Bone marrow (tissue), 2 donors: ENCODE data around the gene CDH13.

ENCODE experiments used
- DNase-seq, 2 donors: peaks; one replicate each; lab custom pipeline; 2025; lab: John Stamatoyannopoulos, UW

The CDH13 gene

DNA sequence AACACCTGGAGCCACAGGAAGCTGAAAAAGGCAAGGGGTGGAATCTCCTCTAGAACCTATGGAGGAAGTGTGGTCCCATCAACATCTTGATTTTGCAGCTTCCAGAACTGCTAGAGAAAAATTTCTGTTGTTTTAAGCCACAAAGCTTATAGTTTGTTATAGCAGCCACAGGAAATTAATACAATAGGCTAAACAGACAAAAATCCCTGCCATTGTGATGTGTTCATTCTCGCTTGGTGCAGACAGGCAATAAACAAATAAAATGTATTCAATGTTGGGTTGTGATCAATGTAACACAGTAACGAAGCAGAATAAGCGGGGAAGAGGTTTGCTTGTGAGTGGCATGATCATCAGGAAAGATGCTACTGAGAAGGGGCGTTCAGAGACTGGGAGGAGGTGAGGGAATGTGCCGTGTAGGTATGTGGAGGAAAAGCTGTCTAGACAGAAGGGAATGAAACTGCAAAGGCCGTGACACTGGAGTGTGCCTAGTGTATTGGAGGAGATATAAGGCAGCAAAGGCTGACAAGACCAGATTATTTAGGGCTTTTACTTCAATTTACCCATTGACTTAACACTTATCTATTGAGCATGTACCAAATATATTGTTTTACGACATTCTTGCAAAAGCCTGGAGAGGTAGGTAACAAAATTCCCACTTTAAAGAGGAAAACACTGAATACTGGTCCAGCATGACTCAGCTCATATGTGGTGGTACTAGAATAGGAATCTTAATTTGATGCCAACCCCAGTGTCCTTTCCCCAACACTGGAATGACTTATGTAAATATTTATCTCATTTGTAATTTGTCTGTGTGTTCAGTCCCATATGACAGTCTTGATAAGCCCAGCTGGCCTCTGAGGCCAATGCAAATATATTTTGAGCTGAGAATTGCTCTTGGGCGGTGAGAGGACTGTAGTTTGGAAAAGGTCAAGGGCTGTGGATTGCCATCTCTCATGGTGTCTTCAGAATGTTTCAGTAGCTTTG, 375.9 kb downstream of the CDH13 start:
- DNase-seq: no peak

DNA sequence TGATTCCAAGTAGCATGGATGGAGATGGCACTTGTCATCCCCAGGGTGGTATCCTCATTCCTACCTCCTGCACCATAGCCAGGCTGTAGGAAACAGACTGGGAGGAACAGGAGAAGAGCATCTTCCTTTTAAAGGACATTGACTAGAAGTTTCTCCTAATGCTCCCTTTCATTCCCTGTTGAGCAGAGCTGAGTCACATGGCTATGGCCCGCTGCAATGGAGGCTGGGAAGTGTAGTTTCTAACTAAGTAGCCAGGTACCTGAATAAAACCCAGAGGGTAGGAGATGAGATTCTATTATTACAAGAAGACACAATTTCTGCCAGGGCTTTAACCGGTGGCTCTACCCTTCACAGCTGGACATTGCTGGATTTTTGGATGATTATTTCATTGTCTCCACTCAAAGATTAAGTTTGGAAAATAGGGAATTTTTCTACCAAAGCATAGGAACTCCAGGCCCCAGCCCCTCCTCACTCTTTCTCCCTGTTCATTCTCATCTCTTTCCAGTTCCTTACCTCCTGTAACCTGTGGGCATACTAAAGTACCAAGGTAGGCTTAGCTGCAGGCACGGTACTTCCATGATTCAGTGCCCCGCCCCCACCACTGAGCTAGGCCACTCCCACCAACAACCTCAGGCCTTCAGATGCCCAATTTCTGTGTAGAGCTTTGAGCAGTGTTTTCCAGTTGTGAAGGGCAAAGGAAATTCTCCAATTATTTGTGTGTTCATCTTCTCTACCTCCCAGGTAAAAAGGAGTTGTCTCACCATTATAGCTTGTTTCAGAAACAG, 378.3 kb downstream of the CDH13 start:
- DNase-seq: no peak

DNA sequence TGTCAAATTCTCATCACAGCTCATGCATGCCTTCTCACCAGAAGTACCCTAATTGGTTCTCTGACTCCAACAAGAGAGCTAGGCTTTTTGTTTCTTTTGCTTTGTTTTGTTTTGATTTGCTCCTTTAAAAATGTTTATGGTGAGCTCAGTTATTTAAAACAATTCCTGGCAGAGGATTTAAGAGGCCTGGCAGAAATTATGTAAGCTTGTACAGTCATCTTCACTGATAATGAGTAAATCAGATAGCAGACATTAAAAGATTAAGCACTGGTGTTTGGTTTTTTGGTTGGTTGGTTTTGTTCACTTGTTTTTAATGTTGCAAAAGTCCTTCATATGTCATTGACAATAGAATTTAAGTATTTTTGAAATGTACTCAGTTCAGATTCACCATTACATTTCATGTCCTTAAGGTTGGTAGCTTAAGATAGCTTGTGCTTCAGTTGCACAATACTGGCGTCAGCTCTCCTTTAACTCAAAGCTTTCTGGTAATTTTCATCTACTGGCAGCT, 378.9 kb downstream of the CDH13 start:
- no peak for DNase-seq

DNA sequence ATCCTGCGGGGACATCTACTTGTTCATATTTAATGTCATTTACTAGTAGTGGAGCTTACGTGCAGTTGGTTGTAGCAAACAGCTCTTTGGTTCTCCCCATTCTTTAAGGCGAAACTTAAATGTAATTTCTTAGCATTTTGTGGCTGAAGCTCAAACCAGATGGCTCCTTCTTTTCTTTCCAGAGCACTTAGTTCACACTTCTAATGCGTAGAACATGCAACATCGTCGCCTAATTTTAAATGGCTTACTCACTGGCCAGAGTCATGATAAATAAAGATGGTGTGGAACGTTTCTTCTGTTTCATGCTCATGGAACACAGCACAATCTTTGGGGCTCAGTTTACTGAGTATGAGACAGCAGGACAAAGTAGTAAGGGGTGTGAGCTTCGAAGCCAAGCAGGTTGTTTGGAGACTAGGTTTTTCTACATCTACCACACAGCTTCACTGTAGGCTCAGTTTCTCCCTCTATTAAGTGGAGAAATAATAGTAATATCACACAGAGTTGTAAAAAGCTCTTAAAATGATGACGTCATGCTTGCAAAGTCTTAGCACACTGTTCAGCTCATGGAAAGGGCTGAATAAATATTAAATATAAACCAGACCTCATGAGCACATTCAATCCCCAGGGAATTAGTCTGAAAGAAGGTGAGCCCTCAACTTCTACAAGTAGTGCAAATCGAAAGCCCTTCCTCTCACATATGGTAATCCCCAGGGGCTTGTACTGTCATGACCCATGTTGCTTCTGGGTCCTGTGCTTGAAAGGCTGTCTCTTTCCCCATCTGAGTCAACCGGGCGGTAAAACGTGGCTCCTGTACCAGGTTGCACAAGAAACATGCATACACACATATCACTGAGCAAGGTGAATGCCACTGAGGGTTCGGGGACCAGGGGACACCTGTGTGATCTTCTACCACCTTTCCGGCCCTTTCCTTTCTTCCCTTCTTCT, 384.3 kb downstream of the CDH13 start:
- DNase-seq: no peak

DNA sequence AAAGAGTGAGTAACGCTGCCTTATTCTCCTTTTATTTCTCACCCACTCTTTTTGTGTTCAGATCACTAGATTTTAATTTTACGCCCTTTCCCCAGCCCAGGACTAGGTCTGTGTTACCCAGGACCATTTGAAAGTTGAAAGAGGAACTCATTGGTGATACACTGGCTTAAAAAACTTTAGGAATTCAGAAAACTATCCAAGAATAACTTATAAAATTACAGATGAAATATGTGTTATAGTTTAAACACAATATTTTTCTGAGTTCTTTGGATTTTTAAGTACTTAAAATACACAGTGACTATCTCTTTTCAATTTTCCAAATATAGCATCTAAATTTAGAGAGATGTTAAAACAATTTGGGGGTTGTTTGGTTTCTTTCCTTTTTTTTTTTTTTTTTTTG, 385.2 kb downstream of the CDH13 start:
- DNase-seq: no peak

DNA sequence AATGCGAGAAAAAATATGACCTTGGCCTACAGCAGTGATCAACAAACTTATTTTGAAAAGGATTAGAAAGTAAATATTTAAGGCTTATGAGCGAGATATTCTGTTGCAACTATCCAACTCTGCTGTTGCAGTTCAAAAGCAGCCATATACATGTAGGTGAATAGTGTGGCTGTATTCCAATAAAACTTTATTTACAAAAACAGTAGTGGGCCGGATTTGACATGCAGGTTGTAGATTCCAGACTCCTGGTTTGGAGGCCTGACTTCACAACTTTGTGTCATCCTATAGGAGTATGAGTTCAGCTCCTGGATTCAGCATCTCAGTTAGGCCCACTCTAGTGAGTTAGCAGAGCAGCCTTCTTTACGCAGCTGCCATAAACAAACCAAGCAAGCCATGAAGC, 386.3 kb downstream of the CDH13 start:
- DNase-seq: no peak

DNA sequence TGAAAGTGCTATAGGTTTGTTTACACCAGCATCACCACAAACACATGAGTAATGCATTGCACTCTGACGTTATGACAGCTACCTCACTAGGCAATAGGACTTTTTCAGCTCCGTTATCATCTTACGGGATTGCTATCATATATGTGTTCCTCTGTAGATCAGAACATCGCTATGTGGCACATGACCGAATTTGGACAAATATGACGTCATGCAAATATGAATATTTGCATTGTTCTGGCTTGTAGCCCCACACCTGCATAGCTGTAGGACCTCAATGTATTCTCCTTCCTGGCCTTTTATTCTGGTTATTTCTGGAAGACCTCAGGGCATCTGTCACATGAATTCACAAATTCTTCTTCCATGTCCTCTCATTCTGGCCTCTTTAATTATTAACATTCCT, 393.2 kb downstream of the CDH13 start:
- no peak for DNase-seq

DNA sequence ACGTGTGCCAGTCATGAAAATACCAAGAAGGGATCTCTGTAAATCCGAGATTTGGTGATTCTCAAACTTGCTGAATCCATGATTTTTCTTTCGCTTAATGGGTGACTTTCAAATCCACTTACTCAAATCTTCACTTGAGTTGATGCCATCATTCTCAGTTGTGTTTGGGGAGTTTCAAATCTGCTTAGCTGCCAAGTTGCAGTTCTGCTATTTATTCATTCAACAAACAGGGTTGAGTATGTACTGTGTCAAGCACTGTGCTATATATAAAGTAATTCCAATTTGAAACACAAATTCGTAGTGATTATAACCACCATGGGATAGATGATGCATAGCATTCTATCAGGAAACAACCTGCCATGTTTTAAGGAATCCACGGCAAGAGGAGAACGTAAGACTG, 394.3 kb downstream of the CDH13 start:
- no peak for DNase-seq

DNA sequence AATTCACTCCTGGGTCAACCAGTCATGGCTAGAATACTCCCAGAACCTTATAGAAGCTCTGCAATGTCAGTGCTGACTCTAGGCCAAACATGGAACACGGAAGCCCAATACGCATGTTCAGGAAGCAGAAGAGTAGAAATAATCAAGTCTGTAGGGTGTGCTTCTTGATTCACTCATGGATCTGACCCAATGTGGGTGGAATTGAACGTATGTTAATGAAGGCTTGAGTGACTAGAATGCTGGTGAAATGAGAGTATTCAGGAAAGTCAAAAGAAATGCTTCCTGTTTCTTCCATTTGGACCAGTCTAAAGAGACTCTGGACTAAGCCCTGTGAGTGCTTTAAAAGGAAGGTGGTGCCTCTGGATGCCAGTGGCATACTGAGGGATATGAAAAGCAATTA, 395.0 kb downstream of the CDH13 start:
- no peak for DNase-seq

DNA sequence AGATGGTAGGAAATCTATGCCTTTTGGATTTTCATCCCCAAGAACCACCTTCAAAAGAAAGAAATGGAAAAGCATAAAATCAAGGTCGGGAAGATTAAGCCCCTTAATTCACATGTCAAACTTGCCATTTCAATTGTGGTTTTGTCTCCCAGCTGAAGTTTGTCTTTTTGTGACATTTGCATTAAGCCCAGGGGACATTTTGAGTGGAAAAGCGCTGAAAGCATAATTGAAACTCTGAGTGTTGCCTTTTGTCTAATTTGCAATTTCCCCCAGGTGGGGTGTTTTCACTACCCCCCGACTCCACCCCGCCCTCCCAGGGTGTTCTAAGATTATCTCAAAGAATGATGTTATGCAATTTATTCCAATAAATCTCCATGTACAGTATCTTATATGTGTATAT, 396.2 kb downstream of the CDH13 start:
- DNase-seq: no peak

DNA sequence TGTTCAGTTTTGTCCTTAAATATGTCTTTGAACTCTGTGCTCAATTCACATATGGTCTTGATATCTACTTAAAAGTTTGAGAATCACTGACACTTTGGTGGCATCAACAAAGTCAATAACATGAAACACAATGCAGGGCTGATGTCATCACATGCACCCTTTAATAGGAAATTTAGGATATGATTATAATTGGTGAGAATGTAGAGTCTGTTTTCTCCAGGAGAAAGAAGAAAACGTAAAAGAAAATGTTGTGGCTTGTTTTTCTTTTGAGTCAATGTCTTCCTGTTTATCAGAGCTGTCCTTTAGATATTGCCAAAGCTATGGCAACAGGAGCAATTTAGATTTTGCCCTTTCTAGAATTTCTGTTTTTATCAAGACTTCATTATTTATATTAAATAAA, 396.9 kb downstream of the CDH13 start:
- no peak for DNase-seq

DNA sequence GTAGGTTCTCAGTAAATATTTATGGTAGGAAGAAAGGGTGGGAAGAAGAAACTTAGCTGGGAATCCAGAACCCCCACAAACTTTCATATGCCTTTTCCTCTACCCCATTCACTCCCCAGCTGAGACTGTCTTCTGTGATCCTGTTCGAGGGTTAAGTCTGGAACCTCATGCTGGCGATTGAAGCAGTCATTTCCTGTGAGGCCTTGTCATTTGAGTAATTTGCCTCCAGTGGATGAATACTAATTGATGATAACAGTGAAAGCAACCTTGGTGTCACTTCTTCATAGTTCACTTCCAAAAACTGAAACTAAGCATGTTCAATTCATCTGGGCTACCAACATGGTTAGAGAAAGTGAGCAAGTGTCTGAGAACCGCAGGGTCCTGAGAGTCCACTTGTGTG, 401.2 kb downstream of the CDH13 start:
- no peak for DNase-seq

DNA sequence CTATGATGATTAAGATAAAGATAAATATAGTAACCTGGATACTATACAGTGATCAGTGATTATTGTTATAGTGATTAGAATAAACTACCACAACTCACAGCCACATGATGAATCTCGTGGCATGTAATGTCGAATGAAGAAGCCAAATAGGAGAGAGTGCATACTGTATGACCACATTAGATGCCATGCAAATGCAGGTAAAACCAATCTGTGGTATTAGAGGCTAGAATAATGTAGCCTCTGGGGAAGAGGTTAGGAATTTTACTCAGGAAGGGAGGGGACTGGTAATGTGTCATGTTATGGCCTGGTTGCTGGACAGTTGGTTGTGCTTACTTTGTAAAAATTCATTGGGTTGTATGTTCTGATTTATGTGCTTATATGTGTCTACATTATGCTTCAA, 402.7 kb downstream of the CDH13 start:
- no peak for DNase-seq

DNA sequence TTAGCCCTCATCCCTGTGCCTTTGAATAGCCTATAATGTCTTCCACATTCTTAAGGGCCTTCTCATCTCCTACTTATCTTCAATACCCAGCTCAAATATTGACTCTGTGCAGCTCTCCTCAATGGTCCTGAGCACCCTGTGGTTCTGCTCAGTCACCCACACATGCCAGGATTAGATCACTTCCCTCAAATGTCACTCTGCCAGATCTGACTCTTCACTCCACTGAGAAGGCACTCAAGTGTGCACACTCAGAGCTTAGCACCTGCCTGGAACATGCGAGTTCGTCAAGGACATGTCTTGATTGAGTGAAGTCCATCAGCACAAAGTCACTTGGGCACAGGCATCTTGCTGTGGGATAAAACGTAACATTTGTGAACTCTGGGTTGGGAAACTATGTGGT, 404.8 kb downstream of the CDH13 start:
- DNase-seq: no peak

DNA sequence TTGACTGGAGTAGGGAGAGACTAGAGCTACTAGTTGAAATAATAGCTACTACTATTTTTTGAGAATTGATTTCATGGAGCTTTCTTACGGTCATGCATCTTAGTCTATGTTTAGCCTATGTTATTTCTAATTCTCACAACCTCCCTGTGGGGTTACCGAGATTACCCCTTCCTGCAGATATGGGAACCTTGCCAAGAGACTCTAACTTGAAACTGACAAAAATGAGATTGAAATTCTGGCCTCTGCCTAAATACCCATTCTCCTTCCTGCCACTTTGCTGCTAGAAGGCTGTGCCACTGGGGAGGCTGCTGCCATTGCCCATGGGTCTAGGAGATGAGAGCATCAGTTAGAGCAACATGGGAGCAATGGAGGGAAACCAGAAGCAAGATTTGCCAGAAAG, 410.3 kb downstream of the CDH13 start:
- DNase-seq: no peak

DNA sequence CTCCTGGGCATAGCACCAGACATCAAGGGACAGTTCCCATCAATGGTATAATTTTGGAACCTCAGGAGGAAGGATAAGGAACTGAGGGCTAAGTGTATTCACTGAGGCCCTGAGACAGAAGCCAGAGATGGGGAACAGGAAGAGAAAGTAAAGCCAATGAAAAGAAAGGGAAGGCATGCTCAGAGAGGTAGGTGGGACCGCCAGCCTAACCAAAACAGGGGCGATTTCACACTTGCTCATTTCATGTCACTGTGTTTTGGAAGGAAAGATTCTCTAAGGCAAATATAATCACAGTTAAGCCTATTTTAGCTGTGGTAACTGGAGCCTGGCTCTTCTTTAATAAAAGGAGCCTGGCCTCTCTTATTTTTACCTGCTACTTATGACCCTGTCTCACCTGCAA, 411.1 kb downstream of the CDH13 start:
- no peak for DNase-seq

DNA sequence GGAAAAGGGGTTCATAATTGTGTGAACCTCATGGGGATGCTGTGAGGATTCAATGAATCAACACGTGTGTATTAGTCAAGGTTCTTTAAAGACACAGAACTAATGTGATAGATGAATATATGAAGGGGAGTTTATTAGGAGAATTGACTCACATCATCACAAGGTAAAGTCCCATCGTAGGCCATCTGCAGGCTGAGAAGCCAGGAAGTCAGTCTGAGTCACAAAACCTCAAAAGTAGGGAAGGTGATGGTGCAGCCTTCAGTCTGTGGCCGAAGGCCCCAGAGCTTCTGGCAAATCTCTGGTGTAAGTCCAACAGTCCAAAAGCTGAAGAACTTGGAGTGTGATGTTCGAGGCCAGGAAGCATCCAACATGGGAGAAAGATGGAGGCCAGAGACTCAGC, 413.4 kb downstream of the CDH13 start:
- DNase-seq: no peak

DNA sequence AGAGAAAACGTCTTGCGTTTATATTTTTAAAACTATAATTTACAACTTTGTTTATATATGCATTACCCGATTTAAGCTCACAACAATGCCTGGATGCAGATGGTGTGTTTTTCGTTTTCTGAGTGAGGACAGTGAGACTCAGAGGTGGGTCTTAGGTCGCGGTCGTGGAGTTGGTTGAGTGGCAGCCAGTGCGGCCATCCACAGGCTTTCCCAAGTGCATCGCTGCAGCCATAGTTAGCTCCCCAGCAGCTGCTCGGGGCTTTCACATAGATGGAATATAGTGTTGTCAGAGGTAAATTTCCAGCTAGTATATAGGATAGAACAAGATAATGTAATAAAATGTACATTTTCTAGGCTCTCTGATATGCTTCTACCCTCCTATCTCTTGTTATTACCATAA, 417.8 kb downstream of the CDH13 start:
- DNase-seq: no peak

DNA sequence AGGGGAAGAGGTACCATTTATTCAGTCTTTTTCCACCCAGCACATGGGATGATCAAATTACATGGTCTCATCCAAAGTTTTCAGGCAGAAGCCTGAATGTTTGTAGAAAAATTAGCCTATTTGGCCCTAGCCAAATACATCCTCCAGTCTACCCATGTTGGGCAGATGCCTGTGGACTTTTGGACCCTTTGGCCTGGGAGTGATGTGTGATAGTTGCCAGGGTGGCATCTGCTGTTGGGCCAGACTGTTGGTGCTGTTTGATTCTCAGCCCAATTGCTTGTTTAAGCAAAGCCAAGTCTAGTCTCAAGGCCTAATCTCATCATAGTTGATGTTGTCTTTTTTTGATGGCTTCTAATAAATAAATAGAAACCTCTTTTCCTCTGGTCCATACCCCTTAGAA, 419.0 kb downstream of the CDH13 start:
- no peak for DNase-seq

DNA sequence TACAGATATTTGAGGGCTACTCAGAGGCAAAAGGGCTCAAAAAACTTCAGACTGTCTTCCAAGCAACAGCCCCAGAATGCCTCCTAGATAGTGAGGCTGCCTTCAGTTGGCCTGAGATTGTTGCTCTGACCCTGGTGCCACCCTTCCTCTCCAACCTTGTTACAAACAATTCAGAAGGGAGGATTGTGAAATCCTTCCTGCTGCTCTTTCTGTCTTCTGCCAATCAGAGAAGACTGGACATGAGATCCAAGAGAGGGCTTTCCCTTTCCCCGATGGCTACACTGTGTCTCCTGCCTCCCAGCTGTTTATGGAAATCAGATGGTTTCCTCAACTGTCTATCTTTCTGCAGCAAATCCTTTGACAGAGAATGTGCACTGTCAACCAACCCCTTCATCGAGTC, 419.9 kb downstream of the CDH13 start:
- no peak for DNase-seq

DNA sequence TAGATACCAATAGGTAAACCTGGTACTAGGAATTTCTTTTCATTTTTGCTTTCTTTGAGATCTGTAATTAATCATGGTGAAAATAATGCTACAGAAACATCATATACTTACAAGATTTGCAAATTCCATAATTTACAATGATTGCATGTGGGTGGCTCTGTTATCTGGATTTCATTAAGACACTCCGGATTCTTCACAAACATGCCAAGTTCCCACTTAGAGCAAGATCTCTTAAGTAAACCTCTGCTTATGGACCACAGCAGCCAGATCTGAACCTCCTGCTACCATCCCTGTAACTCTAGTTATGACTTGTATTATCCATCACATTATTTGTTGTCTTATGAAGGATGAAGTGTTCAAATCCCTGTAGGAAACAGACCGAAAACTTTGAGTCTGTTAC, 424.7 kb downstream of the CDH13 start:
- no peak for DNase-seq

DNA sequence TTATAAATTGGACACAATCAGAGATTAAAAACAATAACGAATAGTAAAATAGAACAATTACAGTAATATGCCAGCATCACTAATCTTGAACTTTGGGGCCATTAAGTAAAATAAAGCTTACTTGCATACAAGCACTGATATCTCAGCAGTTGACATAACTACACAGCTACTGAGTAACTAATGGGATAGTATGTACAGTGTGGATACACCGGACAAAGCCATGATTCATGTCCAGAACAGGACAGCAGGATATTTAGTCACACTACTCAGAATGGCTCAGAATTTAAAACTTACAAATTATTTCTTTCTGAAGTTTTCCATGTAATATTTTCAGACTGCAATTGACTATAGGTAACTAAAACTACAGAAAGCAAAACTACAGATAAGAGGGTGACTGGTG, 427.5 kb downstream of the CDH13 start:
- no peak for DNase-seq
